Astrocyte of the spinal cord (primary cell): ENCODE data around the gene PARS2.

Experiments
- DNase-seq: peaks from one replicate; pipeline ENCODE4 v3.0.0; 2011; ENCODE audit warnings: low read depth, low spot score
- H3K4me3 ChIP-seq: 2 replicates; pipeline ENCODE4 v1.5.1; 2011; ENCODE audit warnings: low read depth, mild to moderate bottlenecking, low read length, moderate library complexity
- CTCF ChIP-seq: IDR thresholded peaks from 2 replicates; pipeline ENCODE4 v1.5.1; 2012; ENCODE audit warnings: low read depth, mild to moderate bottlenecking, low read length, inconsistent platforms
- in situ Hi-C: cut with HindIII; loops from 2 replicates; pipeline ENCODE4 v1.10.0; 2017; ENCODE audit warnings: low sequenced_read_pairs

The PARS2 gene

GRCh38 chr1:54805466-54805865 is 41.1 kb upstream of the PARS2 start:
- no peak for TF ChIP-seq CTCF
- in situ Hi-C loops: no loop called here
- H3K4me3 ChIP-seq: no peak overlapping the region
- DNase-seq: no peak

- in situ Hi-C loops: no loop called here
- no peak for DNase-seq
- TF ChIP-seq CTCF: no peak
- no peak overlapping the region for H3K4me3 ChIP-seq
These were observed 40.3 kb upstream of the PARS2 start for GRCh38 chr1:54804471-54805132.

- H3K4me3 ChIP-seq: no peak overlapping the region
- DNase-seq: no peak
- in situ Hi-C loops: no loop called here
- TF ChIP-seq CTCF: no peak
These were observed 39.6 kb upstream of the PARS2 start for GRCh38 chr1:54803761-54804470.

GRCh38 chr1:54800899-54801759 is 36.8 kb upstream of the PARS2 start, which contains the start of gene TTC22:
TTC22 (minus strand) TSS chr1:54801323; CDS start chr1:54801163, 160 bp downstream.
- peak; percentile 37 for TF ChIP-seq CTCF
- no peak for DNase-seq
- H3K4me3 ChIP-seq: no peak within 1 kb of the TSS
- in situ Hi-C loops: no loop called here

GRCh38 chr1:54800041-54800898 is 35.9 kb upstream of the PARS2 start:
- DNase-seq: no peak
- in situ Hi-C loops: no loop called here
- TF ChIP-seq CTCF: no peak
- no peak overlapping the region for H3K4me3 ChIP-seq
